Measurements from ENCODE around the gene BDH1. TPM values are rescaled to one million over a fixed set of nuclear protein-coding genes. Genes with fewer than 3 reads are reported as not detected.

BDH1 gene
- total and polyA plus RNA-seq, 2 of the 8 experiments (the other 6 are each of a cell fraction or from before 2014, with no cell fraction given) = 27.2 to 28.1 TPM

GRCh38 chr3:197523526-197523925 is 32.2 kb downstream of the BDH1 start (continued):
- no peak for TF ChIP-seq ATF2 (IDR thresholded peaks at IDR 0.05; ENCODE audit: low read length)
